HepG2 (cell line): ENCODE measurements around the gene OTUD1. TPM values are rescaled to one million over a fixed set of nuclear protein-coding genes. Genes with fewer than 3 reads are reported as not detected.

Experiments
- DBP ChIP-seq: sonication (generic); formaldehyde crosslinking; IDR thresholded peaks from 2 replicates; pipeline ENCODE4 v1.4.0; 2020; ENCODE audit warnings: missing genetic modification reagents; ENCODE audit errors: not compliant biosample characterization
- FOXA3 ChIP-seq: IDR thresholded peaks from 2 replicates; pipeline ENCODE4 v1.6.1; 2016; ENCODE audit warnings: missing genetic modification reagents, missing compliant biosample characterization
- FOXJ3 ChIP-seq: sonication (generic); formaldehyde crosslinking; IDR thresholded peaks from 2 replicates; pipeline ENCODE4 v1.4.0; 2020; ENCODE audit warnings: missing genetic modification reagents, mild to moderate bottlenecking, borderline replicate concordance
- FOXP4 ChIP-seq: sonication (generic); formaldehyde crosslinking; IDR thresholded peaks from 2 replicates; pipeline ENCODE4 v1.4.0; 2020; ENCODE audit warnings: missing genetic modification reagents
- GABPA ChIP-seq, 2 experiments: IDR thresholded peaks; 2 replicates each; pipeline ENCODE4 v1.6.1; 2011 to 2016; ENCODE audit warnings: low read depth in 2 of 2, low read length in 1 of 2, missing biosample characterization in 1 of 2, missing genetic modification characterization in 1 of 2
- IRX3 ChIP-seq: sonication (generic); formaldehyde crosslinking; IDR thresholded peaks from 2 replicates; pipeline ENCODE4 v1.8.1; 2023; ENCODE audit warnings: mild to moderate bottlenecking, low read depth, missing genetic modification reagents, borderline replicate concordance
- NCOA2 ChIP-seq: sonication (generic); formaldehyde crosslinking; IDR thresholded peaks from 2 replicates; pipeline ENCODE4 v1.8.0; 2022; ENCODE audit warnings: inconsistent platforms
- NFRKB ChIP-seq: fragments of 450-650 bp; IDR thresholded peaks from 2 replicates; pipeline ENCODE4 v1.6.1; 2017
- ZBTB43 ChIP-seq: sonication (generic); formaldehyde crosslinking; conservative IDR thresholded peaks from 2 replicates; pipeline ENCODE4 v1.4.0; 2020; ENCODE audit warnings: missing genetic modification reagents
- ZMYM3 ChIP-seq: sonication (generic); formaldehyde crosslinking; IDR thresholded peaks from 2 replicates; pipeline ENCODE4 v1.5.1; 2020; ENCODE audit warnings: mild to moderate bottlenecking, missing genetic modification reagents
- ZNF335 ChIP-seq: sonication (generic); formaldehyde crosslinking; IDR thresholded peaks from 2 replicates; pipeline ENCODE4 v1.4.0; 2020; ENCODE audit warnings: missing genetic modification reagents
- ZNF687 ChIP-seq: sonication (generic); formaldehyde crosslinking; IDR thresholded peaks from 2 replicates; pipeline ENCODE4 v1.5.1; 2020; ENCODE audit warnings: mild to moderate bottlenecking, missing genetic modification reagents, moderate library complexity
- polyA plus RNA-seq, 8 experiments: library from polyadenylated mRNA; depleted of rRNA in 3 of 8; stranded (reverse) in 7 of 8; unstranded in 1 of 8; fragments of >200 nt; fragmentation: Illumina TruSeq in 4 of 8; extraction: Trizol in 4 of 8; gene quantifications; 2 replicates each; pipeline versions ENCODE4 v1.2.1 to v1.2.3, GENCODE V29; 2011 to 2016; ENCODE audit warnings: low read depth in 4 of 8, missing spikeins in 1 of 8, mixed read lengths in 1 of 8; ENCODE audit not compliant: insufficient read depth in 1 of 8
- total RNA-seq, 5 experiments: library from RNA; depleted of rRNA; stranded (reverse); fragments of >200 nt; fragmentation: Illumina TruSeq; extraction: Trizol; gene quantifications; 2 replicates each; pipeline ENCODE4 v1.2.3, GENCODE V29; 2016; ENCODE audit warnings: low read depth in 1 of 5
- TF ChIP-seq, protein P1 (sequence below): sonication (generic); formaldehyde crosslinking; IDR thresholded peaks from 2 replicates; pipeline ENCODE4 v1.5.0; 2020; ENCODE audit warnings: mild to moderate bottlenecking, missing genetic modification reagents
- TF ChIP-seq, protein P2 (sequence below): sonication (generic); formaldehyde crosslinking; IDR thresholded peaks from 2 replicates; pipeline ENCODE4 v1.8.1; 2023; ENCODE audit warnings: mild to moderate bottlenecking, moderate library complexity, missing genetic modification reagents
- TF ChIP-seq, protein P3 (sequence below): sonication (generic); formaldehyde crosslinking; IDR thresholded peaks from 2 replicates; pipeline ENCODE4 v1.8.0; 2023; ENCODE audit warnings: mild to moderate bottlenecking, missing genetic modification reagents

OTUD1 gene
- total and polyA plus RNA-seq, 2 of the 13 experiments (the other 11 are each of a cell fraction or from before 2014, with no cell fraction given) = 1.2 to 1.4 TPM

- TF ChIP-seq GABPA (IDR thresholded peaks at IDR 0.05; ENCODE audit: low read depth, low read length) = no peak
- peak; percentile 26; the same call in 1 of the 2 replicates for TF ChIP-seq GABPA (CRISPR knock-in tag; IDR thresholded peaks at IDR 0.05; ENCODE audit: low read depth)
- TF ChIP-seq, protein P1, sequence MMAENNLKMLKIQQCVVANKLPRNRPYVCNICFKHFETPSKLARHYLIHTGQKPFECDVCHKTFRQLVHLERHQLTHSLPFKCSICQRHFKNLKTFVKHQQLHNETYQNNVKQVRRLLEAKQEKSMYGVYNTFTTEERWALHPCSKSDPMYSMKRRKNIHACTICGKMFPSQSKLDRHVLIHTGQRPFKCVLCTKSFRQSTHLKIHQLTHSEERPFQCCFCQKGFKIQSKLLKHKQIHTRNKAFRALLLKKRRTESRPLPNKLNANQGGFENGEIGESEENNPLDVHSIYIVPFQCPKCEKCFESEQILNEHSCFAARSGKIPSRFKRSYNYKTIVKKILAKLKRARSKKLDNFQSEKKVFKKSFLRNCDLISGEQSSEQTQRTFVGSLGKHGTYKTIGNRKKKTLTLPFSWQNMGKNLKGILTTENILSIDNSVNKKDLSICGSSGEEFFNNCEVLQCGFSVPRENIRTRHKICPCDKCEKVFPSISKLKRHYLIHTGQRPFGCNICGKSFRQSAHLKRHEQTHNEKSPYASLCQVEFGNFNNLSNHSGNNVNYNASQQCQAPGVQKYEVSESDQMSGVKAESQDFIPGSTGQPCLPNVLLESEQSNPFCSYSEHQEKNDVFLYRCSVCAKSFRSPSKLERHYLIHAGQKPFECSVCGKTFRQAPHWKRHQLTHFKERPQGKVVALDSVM = peak; percentile 68
- no peak for TF ChIP-seq IRX3 (CRISPR knock-in tag)
- TF ChIP-seq FOXJ3 (CRISPR knock-in tag) = no peak
- no peak for TF ChIP-seq FOXP4
- TF ChIP-seq ZNF687 (CRISPR knock-in tag) = no peak
- no peak for TF ChIP-seq NCOA2
- peak; percentile 95 for TF ChIP-seq ZBTB43
- no peak for TF ChIP-seq ZNF335 (CRISPR knock-in tag)
- 0 out of 2 replicates have a peak, but pooled peaks have one; percentile 25 for TF ChIP-seq ZMYM3 (CRISPR knock-in tag)
- peak; percentile 41; the same call in 1 of the 2 replicates for TF ChIP-seq FOXA3 (CRISPR knock-in tag)
- TF ChIP-seq, protein P2, sequence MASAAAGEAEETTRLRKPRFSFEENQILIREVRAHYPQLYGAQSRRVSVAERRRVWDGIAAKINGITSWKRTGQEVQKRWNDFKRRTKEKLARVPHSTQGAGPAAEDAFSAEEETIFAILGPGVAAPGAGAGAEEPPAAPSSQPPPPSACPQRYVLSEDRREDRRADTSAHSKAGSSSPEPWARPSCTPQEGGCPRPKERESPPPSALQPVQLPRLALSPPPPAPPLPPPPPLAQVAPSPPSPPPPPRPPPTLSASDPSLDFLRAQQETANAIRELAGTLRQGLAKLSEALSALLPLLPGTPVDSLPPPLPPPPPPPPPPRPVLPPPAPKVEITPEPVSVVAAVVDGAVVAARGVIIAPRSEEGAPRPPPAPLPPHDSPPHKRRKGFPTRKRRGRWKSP = no peak
- TF ChIP-seq, protein P3, sequence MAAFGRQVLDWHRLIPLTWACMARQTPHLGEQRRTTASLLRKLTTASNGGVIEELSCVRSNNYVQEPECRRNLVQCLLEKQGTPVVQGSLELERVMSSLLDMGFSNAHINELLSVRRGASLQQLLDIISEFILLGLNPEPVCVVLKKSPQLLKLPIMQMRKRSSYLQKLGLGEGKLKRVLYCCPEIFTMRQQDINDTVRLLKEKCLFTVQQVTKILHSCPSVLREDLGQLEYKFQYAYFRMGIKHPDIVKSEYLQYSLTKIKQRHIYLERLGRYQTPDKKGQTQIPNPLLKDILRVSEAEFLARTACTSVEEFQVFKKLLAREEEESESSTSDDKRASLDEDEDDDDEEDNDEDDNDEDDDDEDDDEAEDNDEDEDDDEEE = no peak
- TF ChIP-seq DBP (CRISPR knock-in tag) = no peak
- no peak for TF ChIP-seq NFRKB
- TF ChIP-seq, all 625 proteins: peak for 6
Observed at GRCh38 chr10:23403719-23404118, 35.2 kb upstream of the OTUD1 start (continued).
